GM18505 (cell line): Measurements from ENCODE around the gene ARHGAP12.

Experiments used
- ATAC-seq: cut with Tn5 transposase; IDR thresholded peaks from one replicate; pipeline ENCODE4 v1.9.1; 2021; ENCODE audit not compliant: unreplicated experiment
- POLR2A ChIP-seq: IDR thresholded peaks from 4 replicates; pipeline ENCODE4 v1.6.1; 2011; ENCODE audit warnings: borderline replicate concordance; ENCODE audit not compliant: insufficient read depth, insufficient read length; ENCODE audit errors: extremely low read depth

The ARHGAP12 gene

DNA sequence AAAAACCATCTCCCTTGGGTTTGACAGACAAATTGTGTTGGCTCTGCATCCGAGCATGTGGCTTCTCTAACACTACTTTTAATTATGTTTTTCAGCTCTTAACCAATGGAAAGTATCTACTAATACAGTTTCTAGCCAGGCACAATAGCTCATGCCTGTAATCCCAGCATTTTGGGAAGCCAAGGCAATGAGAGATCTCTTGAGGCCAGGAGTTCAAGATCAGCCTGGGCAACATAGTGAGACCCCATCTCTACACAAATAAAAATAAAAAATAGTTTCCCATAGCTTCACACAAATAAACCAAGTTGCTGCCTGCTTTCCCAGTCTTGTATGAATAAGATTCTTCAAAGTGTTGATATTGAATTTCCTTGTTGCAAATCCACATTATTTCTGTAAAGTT, 13.8 kb upstream of the ARHGAP12 start:
- TF ChIP-seq POLR2A: no peak
- ATAC-seq: no peak

DNA sequence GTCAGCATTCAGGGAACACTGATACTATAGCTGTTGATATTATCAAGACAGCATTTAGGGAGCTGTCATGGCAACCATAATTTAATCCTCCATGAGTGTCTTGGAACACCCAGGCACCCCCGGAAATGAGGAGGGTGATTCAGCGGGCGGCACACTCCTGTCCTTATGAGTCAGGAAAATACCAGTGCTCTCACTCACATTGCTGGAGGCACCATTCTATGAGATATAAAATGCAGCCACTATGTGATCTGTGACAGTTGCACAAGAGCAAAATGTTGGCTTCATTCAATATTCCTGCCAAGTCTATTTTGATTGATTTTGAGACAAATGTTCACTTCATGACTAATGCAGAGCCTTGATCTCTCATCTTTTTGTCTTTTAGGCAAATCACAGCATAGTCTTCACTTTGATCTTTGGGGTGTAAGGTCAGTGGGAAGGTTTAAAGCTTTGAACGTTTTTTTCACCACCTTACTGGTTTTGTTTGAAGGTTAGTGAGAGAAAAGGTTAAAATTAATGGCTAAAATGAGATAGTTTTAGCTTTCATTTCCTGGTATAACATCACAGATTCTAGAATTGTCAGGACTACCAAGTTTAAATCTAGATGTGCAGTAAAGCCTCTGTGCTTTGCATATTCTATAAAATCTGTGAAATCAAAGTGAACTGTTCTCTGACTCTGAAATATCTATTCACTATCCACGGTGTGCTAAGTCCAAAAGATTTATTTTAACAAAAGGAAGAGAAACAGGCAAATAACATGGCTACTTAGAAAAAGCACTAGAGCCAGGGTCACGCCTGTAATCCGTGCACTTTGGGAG, 12.4 kb upstream of the ARHGAP12 start:
- no peak for ATAC-seq
- no peak for TF ChIP-seq POLR2A

DNA sequence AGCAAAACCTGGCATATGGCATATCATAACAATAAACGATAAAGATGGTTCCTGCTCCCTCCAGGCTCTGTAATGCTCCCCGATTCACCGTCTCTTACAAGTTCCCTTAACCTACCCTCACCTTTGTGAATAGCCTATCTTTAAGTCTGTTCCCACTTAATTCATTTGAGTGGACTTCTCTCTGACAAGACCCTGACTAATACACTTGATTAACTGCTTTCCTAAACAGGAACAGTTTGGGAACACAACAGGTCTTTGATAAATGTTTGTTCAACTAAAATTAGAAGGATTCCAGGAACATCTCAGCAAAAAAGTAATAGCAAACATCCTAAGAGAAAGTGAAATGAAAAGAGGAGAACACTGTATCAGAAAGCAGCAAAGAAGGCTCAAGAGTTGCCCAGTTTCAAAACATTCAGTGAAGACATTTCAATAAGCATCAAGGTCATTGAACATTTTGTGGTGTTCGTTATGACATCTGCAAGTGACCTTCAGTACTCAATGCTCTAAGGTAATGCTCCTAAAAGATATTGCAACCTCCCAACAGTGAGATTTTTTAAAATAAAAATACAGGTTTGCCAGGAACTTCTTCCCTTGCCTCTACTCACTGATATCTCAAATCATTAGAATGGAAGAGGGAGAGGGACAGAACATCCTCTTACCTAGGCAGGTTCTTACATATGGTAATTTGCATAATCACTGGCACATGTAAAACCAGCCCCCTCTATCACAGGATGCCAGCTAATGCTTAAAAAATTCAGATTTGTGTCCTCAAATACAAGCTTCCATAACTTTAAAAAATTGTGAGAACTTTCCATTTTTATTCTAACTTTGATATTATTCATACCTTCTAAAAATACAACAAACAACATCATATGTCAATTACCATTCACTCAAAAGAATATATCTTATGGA, 11.4 kb upstream of the ARHGAP12 start:
- no peak for TF ChIP-seq POLR2A
- no peak for ATAC-seq

DNA sequence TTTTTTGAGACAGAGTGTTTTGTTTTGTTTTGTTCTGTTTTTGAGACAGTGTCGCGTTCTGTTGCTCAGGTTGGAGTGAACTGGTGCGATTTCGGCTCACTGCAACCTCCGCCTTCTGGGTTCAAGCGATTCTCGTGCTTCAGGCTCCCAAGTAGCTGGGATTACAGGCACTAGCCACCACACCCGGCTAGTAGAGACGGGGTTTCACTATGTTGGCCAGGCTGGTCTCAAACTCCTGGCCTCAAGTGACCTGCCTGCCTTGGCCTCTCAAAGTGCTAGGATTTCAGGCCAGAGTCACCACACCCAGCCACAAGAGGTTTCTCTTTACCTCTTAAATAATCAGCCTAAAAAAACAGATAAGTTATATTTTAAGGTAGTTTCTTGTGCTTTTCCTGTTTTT, 8.7 kb upstream of the ARHGAP12 start:
- no peak for TF ChIP-seq POLR2A
- ATAC-seq: no peak

DNA sequence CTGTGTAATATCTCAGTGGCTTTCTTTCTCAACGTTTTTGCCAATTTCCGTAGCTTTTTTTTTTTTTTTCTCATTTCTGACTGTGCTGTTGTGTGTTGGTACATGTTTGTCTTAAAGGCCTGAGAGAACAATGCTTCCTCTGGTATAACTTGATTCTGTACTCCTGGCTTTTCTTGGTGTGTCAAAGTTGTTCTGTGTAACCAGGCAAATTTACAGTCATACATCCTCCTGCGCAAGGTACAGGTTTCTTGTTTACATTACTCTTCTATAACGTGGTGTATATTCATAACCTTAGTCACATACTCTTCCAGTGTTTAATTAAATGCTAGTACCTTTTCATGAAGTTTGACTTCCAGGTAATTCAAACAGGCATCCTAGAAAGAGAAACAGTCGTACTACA, 8.3 kb upstream of the ARHGAP12 start:
- TF ChIP-seq POLR2A: no peak
- no peak for ATAC-seq

DNA sequence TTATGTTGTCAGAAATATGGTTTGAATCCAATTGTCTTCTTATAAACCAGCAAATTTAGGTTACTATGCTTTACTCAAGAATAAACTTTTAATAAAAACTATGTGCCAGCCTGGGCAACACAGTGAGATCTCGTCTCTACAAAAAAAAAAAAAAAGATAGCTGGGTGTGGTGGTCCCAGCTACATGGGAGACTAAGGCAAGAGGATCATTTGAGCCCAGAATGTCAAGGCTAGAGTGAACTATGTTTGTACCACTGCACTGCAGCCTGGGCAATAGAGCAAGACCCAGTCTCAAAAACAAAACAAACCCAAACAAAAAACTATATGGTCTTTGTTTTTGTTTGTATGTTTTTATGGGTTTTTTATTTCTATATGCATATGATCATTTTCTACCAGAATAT, 7.5 kb upstream of the ARHGAP12 start:
- no peak for TF ChIP-seq POLR2A
- no peak for ATAC-seq

DNA sequence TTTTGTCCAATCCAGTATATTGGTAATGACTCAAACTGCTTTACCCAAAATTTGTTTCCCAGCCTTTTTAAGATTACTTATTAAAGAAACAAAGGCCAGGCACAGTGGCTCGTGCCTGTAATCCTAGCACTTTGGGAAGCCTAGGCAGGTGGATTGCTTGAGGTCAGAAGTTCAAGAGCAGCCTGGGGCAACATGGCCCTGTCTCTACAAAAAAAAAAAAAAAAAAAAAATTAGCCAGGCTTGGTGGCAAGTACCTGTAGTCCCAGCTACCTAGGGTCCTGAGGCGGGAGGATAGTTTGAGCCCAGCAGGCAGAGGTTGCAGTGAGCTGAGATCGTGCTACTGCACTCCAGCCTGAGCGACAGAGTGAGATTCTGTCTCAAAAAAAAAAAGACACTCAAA, 7.0 kb upstream of the ARHGAP12 start:
- ATAC-seq: no peak
- TF ChIP-seq POLR2A: no peak

DNA sequence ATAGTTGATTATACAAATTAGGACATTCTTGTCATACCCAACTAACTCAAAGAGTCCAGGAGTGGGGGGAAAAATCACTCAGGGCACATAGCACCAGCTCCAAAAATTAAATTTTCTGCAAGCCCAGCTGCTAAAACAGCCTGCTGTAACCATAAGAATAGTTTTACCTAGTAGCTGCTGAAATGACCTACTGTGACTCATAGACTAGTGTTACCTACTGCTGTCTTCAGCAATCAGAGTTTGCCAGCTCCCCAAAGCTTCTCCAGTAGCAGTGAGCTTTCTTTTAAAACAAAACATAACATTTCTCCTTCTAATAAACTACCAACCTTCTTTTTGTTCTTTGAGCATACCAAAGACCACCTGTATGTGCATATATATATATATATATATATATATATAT, 4.2 kb upstream of the ARHGAP12 start:
- ATAC-seq: no peak
- no peak for TF ChIP-seq POLR2A

DNA sequence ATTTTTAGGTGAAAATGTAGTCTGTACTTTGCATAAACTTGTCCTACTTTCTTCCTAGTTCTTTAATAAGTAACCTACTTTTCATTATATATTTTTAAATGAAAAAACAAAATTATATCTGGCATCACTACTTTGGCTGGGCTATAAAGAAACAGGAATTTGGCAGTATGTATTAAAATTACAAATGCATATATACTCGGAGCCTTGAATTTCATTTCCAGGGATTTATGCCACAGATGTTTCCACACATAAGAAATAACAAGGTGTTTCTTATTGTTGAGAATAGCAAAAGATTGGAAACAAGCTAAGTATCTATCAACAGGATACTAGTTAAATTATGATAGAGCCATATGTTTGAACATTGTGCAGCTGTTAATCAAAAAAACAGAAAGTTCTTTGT, 2.2 kb upstream of the ARHGAP12 start:
- no peak for TF ChIP-seq POLR2A
- ATAC-seq: no peak

DNA sequence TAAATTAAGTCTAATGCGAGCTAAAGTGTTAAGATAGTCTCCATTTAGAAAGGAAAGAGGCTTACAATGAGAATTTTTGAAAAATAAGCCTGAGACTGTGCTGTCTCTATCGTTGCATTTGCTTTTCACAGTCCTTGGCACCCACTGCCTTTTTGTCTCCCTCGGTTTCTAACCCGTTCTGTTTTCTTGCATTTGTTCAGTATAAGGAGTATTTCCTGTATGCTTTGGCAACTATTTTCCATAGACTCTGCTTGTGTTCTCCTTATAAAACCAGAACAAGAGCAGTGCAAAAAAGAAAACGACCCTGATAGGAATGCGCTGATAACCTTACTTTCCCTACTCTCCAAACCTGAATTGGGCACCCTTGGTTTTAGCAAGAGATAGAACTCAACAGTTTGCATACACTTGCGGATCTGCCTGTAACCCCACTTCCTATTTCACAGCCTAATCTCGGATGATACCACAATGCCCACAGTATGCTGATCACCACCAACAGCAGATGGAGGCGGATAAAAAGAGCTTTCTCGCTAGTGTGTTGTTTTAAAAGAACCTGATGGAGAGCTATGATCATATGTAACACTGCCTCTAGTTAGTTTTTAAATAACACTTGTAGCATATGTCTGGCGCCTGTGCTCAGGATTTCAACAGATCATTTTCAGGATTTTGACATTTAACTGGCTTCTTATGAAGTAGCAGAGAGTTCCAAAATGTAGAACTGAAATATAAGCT, 1.6 kb upstream of the ARHGAP12 start:
- TF ChIP-seq POLR2A: no peak
- no peak for ATAC-seq

DNA sequence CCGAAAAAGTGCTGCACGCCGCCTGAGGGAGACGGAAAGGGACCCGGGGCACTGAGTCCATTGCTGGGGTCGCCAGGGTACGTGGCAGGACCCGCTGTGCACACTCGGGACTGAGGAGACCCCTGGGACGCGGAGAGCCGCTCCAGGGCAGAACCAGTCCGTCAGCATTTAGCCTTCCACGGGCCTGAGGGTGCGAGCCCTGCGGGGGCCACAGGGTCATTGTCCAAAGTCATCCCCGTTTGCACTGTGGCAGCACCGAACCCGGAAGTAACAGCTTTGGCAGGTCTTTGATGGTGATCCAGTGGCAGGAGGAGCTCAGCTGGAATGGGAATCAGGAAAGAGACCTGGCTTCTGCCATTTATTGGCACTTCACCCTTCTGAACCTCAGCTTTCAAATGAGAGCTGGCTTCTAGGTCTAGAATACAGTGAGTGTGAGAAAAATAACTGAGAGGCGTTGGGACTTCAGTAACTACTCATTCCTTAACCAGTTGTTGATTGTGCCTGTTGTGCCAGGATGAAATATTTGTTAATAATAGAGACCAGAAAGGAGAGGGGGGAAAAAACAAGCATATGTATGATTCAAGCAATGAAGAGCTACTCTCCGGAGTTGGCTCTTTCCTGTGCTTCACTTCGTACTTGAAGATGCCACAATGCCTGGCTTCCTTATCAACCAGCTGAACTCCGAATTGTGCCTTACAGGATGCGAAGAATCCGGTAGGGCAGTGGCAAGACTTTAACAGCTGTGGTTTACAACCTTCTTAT, 811 bp upstream of the ARHGAP12 start:
- peak; percentile 5 for ATAC-seq
- TF ChIP-seq POLR2A: no peak

DNA sequence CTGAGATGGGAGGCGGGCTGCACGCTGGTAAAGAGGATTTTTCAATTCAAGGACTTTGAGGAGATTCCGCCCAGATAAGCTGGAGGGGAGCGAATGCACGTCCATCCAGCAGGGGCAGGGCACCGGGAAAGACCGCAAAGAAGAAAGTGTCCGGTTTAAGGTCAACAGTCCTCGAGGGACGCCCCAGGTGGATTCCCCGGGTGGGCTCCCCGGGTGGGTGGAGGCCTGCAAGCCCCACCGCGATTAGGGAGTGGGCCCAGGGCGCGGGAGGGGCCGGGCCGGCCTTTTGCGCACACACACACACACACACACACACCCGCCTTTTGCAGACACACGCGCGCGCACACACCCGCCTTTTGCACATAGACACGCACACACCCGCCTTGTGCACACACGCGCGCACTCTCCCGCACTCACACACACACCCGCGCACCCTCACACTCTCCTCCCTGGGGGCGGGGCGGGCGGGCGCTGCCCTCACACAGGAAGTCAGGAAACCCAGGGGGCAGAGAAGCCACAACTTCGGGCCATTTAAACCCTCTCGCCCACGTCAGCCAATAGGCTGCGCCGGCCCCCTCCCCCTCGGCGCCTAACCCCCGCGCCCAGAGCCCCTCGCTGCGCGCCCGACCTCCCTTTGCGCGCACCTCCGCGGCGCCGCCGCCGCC, 615 bp downstream of the ARHGAP12 start:
- no peak for TF ChIP-seq POLR2A
- ATAC-seq: peak; percentile 36
